IMR-90 (cell line): Measurements from ENCODE around the gene SDS. TPM values are rescaled to one million over a fixed set of nuclear protein-coding genes. Genes with fewer than 3 reads are reported as not detected.

Source experiments
- ATAC-seq: fragments of 200-7000 bp; cut with Tn5 transposase; 2 replicates; pipeline ENCODE4 v1.9.1; 2020; ENCODE audit warnings: low read depth, mild to moderate bottlenecking, moderate library complexity
- BruUV-seq: library from RNA; stranded (reverse); fragments of 400-500 nt; replicated peaks from 2 replicates; lab custom pipeline; 2021; lab: Mats Ljungman, UMichigan
- CTCF ChIA-PET: fragments of 300-600 bp; formaldehyde crosslinking; extraction: SDS; loops from one replicate; lab custom pipeline; 2021; ENCODE audit warnings: antibody characterized with exemption; lab: Yijun Ruan, JAX
- POLR2A ChIA-PET: fragments of 300-600 bp; sonication (Branson Sonifier 250); formaldehyde crosslinking; loops from one replicate; lab custom pipeline; 2022; ENCODE audit warnings: antibody characterized with exemption; ENCODE audit not compliant: unreplicated experiment; lab: Charles Lee
- DNase-seq: peaks from one replicate; pipeline ENCODE4 v3.0.0; 2013
- H2AFZ ChIP-seq: replicated peaks from 2 replicates; pipeline ENCODE3; 2013; ENCODE audit warnings: low read length, mild to moderate bottlenecking; ENCODE audit not compliant: poor library complexity
- H2AK5ac ChIP-seq: 2 replicates; pipeline ENCODE4 v1.6.1; 2013; ENCODE audit warnings: low read depth, low read length, inconsistent platforms
- H2AK9ac ChIP-seq: replicated peaks from 2 replicates; pipeline ENCODE3; 2013; ENCODE audit warnings: mild to moderate bottlenecking, low read depth, low read length, moderate library complexity; ENCODE audit not compliant: poor library complexity
- H2BK120ac ChIP-seq: 2 replicates; pipeline ENCODE4 v1.6.1; 2013; ENCODE audit warnings: low read depth, low read length, inconsistent platforms
- H2BK15ac ChIP-seq: 3 replicates; pipeline ENCODE4 v1.6.1; 2013; ENCODE audit warnings: low read depth, low read length, inconsistent platforms
- H2BK20ac ChIP-seq: 2 replicates; pipeline ENCODE4 v1.6.1; 2013; ENCODE audit warnings: low read depth, mild to moderate bottlenecking, inconsistent platforms, low read length, moderate library complexity
- H2BK5ac ChIP-seq: 2 replicates; pipeline ENCODE4 v1.6.1; 2013; ENCODE audit warnings: mild to moderate bottlenecking, low read depth, low read length, inconsistent platforms; ENCODE audit not compliant: poor library complexity, severe bottlenecking
- H3K14ac ChIP-seq: replicated peaks from 2 replicates; pipeline ENCODE4 v1.6.1; 2013; ENCODE audit warnings: low read depth, low read length, inconsistent platforms
- H3K18ac ChIP-seq: 2 replicates; pipeline ENCODE4 v1.6.1; 2013; ENCODE audit warnings: low read depth, low read length, control low read depth
- H3K23ac ChIP-seq: 2 replicates; pipeline ENCODE4 v1.6.1; 2013; ENCODE audit warnings: low read depth, low read length, inconsistent platforms
- H3K27ac ChIP-seq: 2 replicates; pipeline ENCODE4 v1.5.1; 2013; ENCODE audit warnings: mild to moderate bottlenecking, control low read depth, low read length; ENCODE audit not compliant: insufficient read depth
- H3K27me3 ChIP-seq: 2 replicates; pipeline ENCODE4 v1.6.1; 2013; ENCODE audit warnings: low read length; ENCODE audit not compliant: control insufficient read depth, insufficient read depth
- H3K36me3 ChIP-seq: 2 replicates; pipeline ENCODE4 v1.6.1; 2013; ENCODE audit warnings: low read length, mixed read lengths; ENCODE audit not compliant: control insufficient read depth, insufficient read depth
- H3K4ac ChIP-seq: 2 replicates; pipeline ENCODE4 v1.6.1; 2013; ENCODE audit warnings: low read depth, low read length, inconsistent platforms
- H3K4me1 ChIP-seq: 2 replicates; pipeline ENCODE4 v1.6.1; 2013; ENCODE audit warnings: low read length, mixed read lengths; ENCODE audit not compliant: control insufficient read depth, insufficient read depth
- H3K4me2 ChIP-seq: 2 replicates; pipeline ENCODE4 v1.6.1; 2013; ENCODE audit warnings: low read depth, mild to moderate bottlenecking, control low read depth, low read length, moderate library complexity
- H3K4me3 ChIP-seq: 2 replicates; pipeline ENCODE4 v1.5.1; 2013; ENCODE audit warnings: low read depth, mild to moderate bottlenecking, control low read depth, low read length, moderate library complexity; ENCODE audit not compliant: insufficient read depth
- H3K56ac ChIP-seq: 2 replicates; pipeline ENCODE4 v1.6.1; 2013; ENCODE audit warnings: low read length, inconsistent platforms; ENCODE audit not compliant: insufficient read depth; ENCODE audit errors: extremely low read depth
- H3K79me1 ChIP-seq, 2 experiments: 2 replicates each; pipeline ENCODE4 v1.6.1; 2013; ENCODE audit warnings: low read length in 2 of 2, inconsistent platforms in 1 of 2, low read depth in 1 of 2
- H3K9ac ChIP-seq: 2 replicates; pipeline ENCODE4 v1.6.1; 2013; ENCODE audit warnings: low read depth, low read length, control low read depth
- H3K9me1 ChIP-seq: 2 replicates; pipeline ENCODE4 v1.6.1; 2013; ENCODE audit warnings: low read length, inconsistent platforms; ENCODE audit not compliant: insufficient read depth
- H3K9me3 ChIP-seq: 2 replicates; pipeline ENCODE4 v1.6.1; 2013; ENCODE audit warnings: low read length; ENCODE audit not compliant: control insufficient read depth, insufficient read depth
- H4K20me1 ChIP-seq: 2 replicates; pipeline ENCODE4 v1.6.1; 2013; ENCODE audit warnings: low read length, inconsistent platforms; ENCODE audit not compliant: insufficient read depth
- H4K5ac ChIP-seq: 2 replicates; pipeline ENCODE4 v1.6.1; 2013; ENCODE audit warnings: mild to moderate bottlenecking, low read depth, low read length, control low read depth
- H4K8ac ChIP-seq, 2 experiments: 2 replicates each; pipeline ENCODE4 v1.6.1; 2013; ENCODE audit warnings: low read depth in 2 of 2, low read length in 2 of 2, control low read depth in 1 of 2, inconsistent platforms in 1 of 2
- H4K91ac ChIP-seq: 2 replicates; pipeline ENCODE4 v1.6.1; 2013; ENCODE audit warnings: low read depth, low read length, inconsistent platforms; ENCODE audit not compliant: insufficient read depth
- CHD1 ChIP-seq: IDR thresholded peaks from 2 replicates; pipeline ENCODE4 v1.6.1; 2012; ENCODE audit warnings: low read depth, low read length, improper control_type of control experiment
- RCOR1 ChIP-seq: IDR thresholded peaks from 2 replicates; pipeline ENCODE4 v1.6.1; 2012; ENCODE audit warnings: mild to moderate bottlenecking, low read length, improper control_type of control experiment; ENCODE audit not compliant: insufficient replicate concordance
- SMC3 ChIP-seq: fragments of 150-350 bp; IDR thresholded peaks from 2 replicates; pipeline ENCODE4 v1.6.1; 2016; ENCODE audit warnings: low read depth, mild to moderate bottlenecking, antibody characterized with exemption, low read length, moderate library complexity
- WGBS, 2 experiments: methylation state at CpG; one replicate each; pipeline versions ENCODE4 v1.1.5 to v1.1.7; 2013; ENCODE audit warnings: missing lambda C conversion rate in 2 of 2; ENCODE audit not compliant: insufficient read length in 1 of 2; ENCODE audit errors: extremely low coverage in 2 of 2; 5-methylcytosine and 5-hydroxymethylcytosine counted together
- dilution Hi-C: fragments of 300-500 bp; cut with HindIII; formaldehyde crosslinking; loops from one replicate; pipeline ENCODE4 v1.14.3; 2018; ENCODE audit warnings: low sequenced_read_pairs; ENCODE audit not compliant: unreplicated experiment
- in situ Hi-C: fragments of 300-500 bp; cut with MboI; formaldehyde crosslinking; loops from 3 replicates; pipeline ENCODE4 v1.14.3; 2019; ENCODE audit warnings: low sequenced_read_pairs, inconsistent platforms, mixed read lengths
- intact Hi-C: fragments of 100-400 bp; cut with micrococcal nuclease; formaldehyde crosslinking; loops from 2 replicates; pipeline ENCODE4 v1.10.0; 2022
- polyA plus RNA-seq, 3 experiments: library from polyadenylated mRNA; depleted of rRNA; stranded (reverse); fragments of >200 nt; gene quantifications; 2 replicates each; pipeline ENCODE4 v1.2.3, GENCODE V29; 2012; ENCODE audit warnings: low replicate concordance in 1 of 3
- total RNA-seq: library from RNA; depleted of rRNA; stranded (reverse); fragments of >200 nt; gene quantifications from 2 replicates; pipeline ENCODE4 v1.2.3, GENCODE V29; 2012

Gene SDS
- total and polyA plus RNA-seq, 2 of the 4 experiments (the other 2 are of a cell fraction) = not detected

DNA sequence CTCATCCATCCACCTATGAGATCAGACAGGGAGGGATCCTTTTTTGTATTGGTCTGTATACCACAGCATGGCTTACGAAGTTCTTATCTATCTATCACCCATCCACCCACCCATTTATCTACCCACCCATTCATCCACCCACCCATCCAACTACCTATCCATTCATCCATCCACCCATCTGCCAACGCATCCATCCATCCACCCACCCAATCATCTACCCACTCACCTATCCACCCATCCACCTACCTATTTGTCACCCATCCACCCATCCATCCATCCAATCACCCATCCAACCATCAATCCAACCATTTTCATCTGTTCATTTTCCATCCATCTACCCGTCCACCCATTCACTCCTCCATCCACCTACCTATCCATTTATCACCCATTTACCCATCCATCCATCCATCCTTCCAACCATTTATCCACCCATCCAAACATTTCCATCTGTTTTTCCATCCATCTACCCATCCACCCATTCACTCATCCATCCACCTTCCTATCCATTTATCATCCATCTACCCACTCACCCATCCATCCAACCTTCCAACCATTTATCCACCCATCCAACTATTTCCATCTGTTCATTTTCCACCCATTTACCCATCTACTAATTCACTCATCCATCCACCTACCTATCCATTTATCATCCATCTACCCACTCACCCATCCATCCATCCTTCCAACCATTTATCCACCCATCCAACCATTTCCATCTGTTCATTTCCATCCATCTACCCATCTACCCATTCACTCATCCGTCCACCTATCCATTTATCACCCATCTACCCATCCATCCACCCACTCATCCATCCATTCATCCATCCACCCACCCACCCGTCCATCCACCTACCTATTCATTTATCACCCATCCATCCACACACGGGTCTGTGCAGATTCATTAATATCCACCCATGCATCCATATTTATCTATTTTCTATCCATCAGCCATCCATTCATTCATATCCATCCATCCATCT, 13.3 kb downstream of the SDS start:
- Histone ChIP-seq H4K8ac (no peak overlapping the region), H2BK120ac (no peak overlapping the region), H3K9me1 (no peaks in the 10 kb centered on the region; the same call in 1 of the 2 replicates), H4K5ac (no peak overlapping the region), H3K36me3 (peaks cover 17% of the 10 kb centered on the region), H3K14ac (no peak overlapping the region), H3K23ac (no peak overlapping the region), H3K56ac (no peak overlapping the region), H2AK9ac (no peak overlapping the region), H3K4me3 (no peak overlapping the region), H3K4me2 (no peak overlapping the region), H3K4ac (no peak overlapping the region), H4K20me1 (no peaks in the 10 kb centered on the region), H3K27me3 (no peaks in the 10 kb centered on the region), H3K9ac (no peak overlapping the region), H3K27ac (no peak overlapping the region), H4K91ac (no peak overlapping the region), H2AK5ac (no peak overlapping the region), H3K9me3 (no peaks in the 10 kb centered on the region; the same call in 1 of the 2 replicates), H2BK5ac (no peak overlapping the region), H2AFZ (no peak overlapping the region), H2BK20ac (no peak overlapping the region), H3K18ac (no peak overlapping the region), H3K4me1 (no peaks in the 10 kb centered on the region), H3K79me1 (no peaks in the 10 kb centered on the region), H2BK15ac (no peak overlapping the region)
- in situ Hi-C loops = no loop called here
- intact Hi-C loops = no loop called here
- no peak for TF ChIP-seq CHD1
- no peak for TF ChIP-seq RCOR1
- no peak for TF ChIP-seq SMC3
- ATAC-seq (no peak), DNase-seq (no peak)
- BruUV-seq = TSS peak; percentile 87
- POLR2A ChIA-PET = no interaction called here
- 89 to 100% methylated on average over 2 to 3 of the region's 6 CpGs for WGBS, 2 experiments
- dilution Hi-C loops = no loop called here
- CTCF ChIA-PET = interaction anchor here (0.6 kb wide), 1 partner anchor 12 kb away, joined by 3 read pairs; no protein-coding TSS in a partner anchor
